ENCODE results near the gene MED29. TPM values are rescaled to one million over a fixed set of nuclear protein-coding genes. Genes with fewer than 3 reads are reported as not detected.

MED29 gene
- total RNA-seq, 1 donor from 2014 or later = 36.3 TPM

- no peaks in the 10 kb centered on the region for H3K27me3 Mint-ChIP-seq
- no peak overlapping the region for H3K4me3 Mint-ChIP-seq (ENCODE audit: low read depth)
- TF ChIP-seq, protein P1, sequence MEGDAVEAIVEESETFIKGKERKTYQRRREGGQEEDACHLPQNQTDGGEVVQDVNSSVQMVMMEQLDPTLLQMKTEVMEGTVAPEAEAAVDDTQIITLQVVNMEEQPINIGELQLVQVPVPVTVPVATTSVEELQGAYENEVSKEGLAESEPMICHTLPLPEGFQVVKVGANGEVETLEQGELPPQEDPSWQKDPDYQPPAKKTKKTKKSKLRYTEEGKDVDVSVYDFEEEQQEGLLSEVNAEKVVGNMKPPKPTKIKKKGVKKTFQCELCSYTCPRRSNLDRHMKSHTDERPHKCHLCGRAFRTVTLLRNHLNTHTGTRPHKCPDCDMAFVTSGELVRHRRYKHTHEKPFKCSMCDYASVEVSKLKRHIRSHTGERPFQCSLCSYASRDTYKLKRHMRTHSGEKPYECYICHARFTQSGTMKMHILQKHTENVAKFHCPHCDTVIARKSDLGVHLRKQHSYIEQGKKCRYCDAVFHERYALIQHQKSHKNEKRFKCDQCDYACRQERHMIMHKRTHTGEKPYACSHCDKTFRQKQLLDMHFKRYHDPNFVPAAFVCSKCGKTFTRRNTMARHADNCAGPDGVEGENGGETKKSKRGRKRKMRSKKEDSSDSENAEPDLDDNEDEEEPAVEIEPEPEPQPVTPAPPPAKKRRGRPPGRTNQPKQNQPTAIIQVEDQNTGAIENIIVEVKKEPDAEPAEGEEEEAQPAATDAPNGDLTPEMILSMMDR (IDR thresholded peaks at IDR 0.05; ENCODE audit: unreplicated experiment) = no peak
- no peaks in the 10 kb centered on the region for H3K9me3 Mint-ChIP-seq (ENCODE audit: low read depth)
- H3K36me3 Mint-ChIP-seq (ENCODE audit: insufficient read depth) = peaks cover 35% of the 10 kb centered on the region
- H3K4me1 Mint-ChIP-seq (ENCODE audit: low read depth) = no peaks in the 10 kb centered on the region
- no peak overlapping the region for H3K27ac Mint-ChIP-seq
- no peak for DNase-seq (ENCODE audit: low spot score, unreplicated experiment)
Observed at GRCh38 chr19:39379865-39380396, 11.2 kb upstream of the MED29 start.

DNA sequence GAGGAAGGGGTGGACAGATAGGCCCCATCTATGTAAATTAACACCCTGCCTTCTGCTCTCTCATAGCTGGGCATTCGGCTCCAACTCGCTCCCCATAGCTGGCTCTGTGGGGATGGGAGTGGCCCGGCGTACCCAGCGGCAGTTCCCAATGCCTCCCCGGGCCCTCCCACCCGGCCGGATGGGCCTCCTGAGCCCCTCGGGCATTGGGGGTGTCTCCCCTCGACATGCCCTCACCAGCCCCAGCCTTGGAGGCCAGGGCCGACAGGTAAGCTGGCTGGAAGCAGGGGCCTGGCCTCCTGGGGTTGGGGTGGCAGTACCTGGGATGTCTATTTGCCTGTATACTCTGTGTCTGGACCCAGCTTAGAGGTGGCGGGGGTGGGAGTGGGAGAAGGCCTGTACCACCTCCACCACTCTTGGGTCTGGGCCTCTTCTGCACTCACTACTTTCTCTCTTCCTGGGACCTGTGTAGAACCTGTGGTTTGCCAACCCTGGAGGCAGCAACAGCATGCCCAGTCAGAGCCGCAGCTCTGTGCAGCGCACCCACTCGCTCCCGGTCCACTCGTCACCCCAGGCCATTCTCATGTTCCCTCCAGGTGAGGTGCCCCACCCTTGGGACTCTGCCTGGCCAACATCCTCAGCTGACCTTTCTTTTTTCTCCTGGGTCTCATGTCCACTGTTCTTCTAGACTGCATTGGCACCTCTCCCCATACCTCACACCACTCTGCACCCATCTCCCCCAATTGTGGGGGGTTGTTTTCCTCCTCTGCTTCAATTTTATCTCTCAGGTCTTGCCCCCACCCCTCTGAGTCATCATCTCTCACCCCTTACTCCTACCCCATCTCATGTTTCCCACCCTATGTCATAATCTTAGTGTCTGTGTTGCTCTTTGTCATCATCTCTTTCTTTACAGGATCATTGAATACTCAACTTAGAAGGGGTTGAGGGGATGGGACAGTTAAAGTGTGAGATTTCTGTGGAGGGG, 10.4 kb upstream of the MED29 start:
- Mint-ChIP-seq H3K36me3 (ENCODE audit: insufficient read depth) (peaks cover 36% of the 10 kb centered on the region), H3K4me3 (ENCODE audit: low read depth) (no peak overlapping the region), H3K4me1 (ENCODE audit: low read depth) (no peaks in the 10 kb centered on the region), H3K27me3 (no peaks in the 10 kb centered on the region), H3K9me3 (ENCODE audit: low read depth) (no peaks in the 10 kb centered on the region), H3K27ac (peak overlapping the region; percentile 78)
- TF ChIP-seq, protein P1 (IDR thresholded peaks at IDR 0.05; ENCODE audit: unreplicated experiment) = no peak
- DNase-seq (ENCODE audit: low spot score, unreplicated experiment) = no peak

- Mint-ChIP-seq H3K36me3 (ENCODE audit: insufficient read depth) (peaks cover 37% of the 10 kb centered on the region), H3K27ac (peak overlapping the region; percentile 53), H3K27me3 (no peaks in the 10 kb centered on the region), H3K9me3 (ENCODE audit: low read depth) (no peaks in the 10 kb centered on the region), H3K4me1 (ENCODE audit: low read depth) (no peaks in the 10 kb centered on the region), H3K4me3 (ENCODE audit: low read depth) (no peak overlapping the region)
- TF ChIP-seq, protein P1 (IDR thresholded peaks at IDR 0.05; ENCODE audit: unreplicated experiment) = no peak
- DNase-seq (ENCODE audit: low spot score, unreplicated experiment) = no peak
Observed at GRCh38 chr19:39381910-39382611, 9.1 kb upstream of the MED29 start.

- peaks cover 37% of the 10 kb centered on the region for H3K36me3 Mint-ChIP-seq (ENCODE audit: insufficient read depth)
- DNase-seq (ENCODE audit: low spot score, unreplicated experiment) = no peak
- no peak overlapping the region for H3K4me3 Mint-ChIP-seq (ENCODE audit: low read depth)
- H3K9me3 Mint-ChIP-seq (ENCODE audit: low read depth) = no peaks in the 10 kb centered on the region
- no peak overlapping the region for H3K27ac Mint-ChIP-seq
- H3K4me1 Mint-ChIP-seq (ENCODE audit: low read depth) = no peaks in the 10 kb centered on the region
- TF ChIP-seq, protein P1 (IDR thresholded peaks at IDR 0.05; ENCODE audit: unreplicated experiment) = no peak
- no peaks in the 10 kb centered on the region for H3K27me3 Mint-ChIP-seq
Observed at GRCh38 chr19:39382991-39383828, 8.0 kb upstream of the MED29 start.

All from progenitor cell of endocrine pancreas (in vitro differentiated cells).